CD4-positive, alpha-beta T cell treated with Interferon gamma for 1 hour (primary cell): ENCODE measurements around the gene BABAM2.
A peak's percentile ranks its signal among the peaks of the same experiment; 100 is the strongest.
"Not testable (repeated sequence)": the region's sequence is repeated elsewhere in the genome, so short reads cannot be mapped to it uniquely, and the experiment has no call there.

Experiments
- DNase-seq: peaks from one replicate; pipeline ENCODE4 v3.0.0-alpha.2; 2020

BABAM2 gene

GRCh38 chr2:27881815-27882583 is 8.5 kb upstream of the BABAM2 start:
- not testable (repeated sequence) for DNase-seq

DNA sequence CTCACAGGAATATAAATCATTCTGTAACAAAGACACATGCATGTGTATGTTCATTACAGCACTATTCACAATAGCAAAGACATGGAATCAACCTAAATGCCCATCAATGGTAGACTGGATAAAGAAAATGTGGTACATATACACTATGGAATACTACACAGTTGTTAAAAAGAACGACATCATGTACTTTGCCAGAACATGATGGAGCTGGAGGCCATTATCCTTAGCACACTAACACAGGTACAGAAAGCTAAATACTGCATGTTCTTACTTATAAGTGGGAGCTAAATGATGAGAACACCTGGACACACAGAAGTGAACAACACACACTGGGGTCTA is 8.0 kb upstream of the BABAM2 start:
- not testable (repeated sequence) for DNase-seq

DNA sequence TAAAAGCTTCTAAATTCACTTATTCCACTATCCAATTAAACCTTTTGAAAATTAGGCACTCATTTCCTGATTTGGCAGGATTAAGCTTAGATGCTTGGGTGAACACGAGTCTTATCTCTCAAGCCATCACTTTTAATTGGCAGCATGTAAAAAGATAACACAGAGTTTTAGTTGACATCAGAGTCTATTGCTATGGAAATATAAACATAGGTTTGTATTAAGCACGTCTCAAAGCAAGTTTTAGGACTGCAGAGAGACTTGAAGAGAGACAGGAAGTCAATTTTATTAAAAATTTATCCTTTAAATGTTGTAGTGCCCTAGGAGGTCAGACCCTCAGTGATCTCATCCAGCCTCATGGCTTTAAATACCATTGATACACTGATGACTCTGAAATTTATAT is 5.9 kb upstream of the BABAM2 start:
- DNase-seq: no peak

GRCh38 chr2:27885234-27885633 is 5.3 kb upstream of the BABAM2 start:
- no peak for DNase-seq

DNA sequence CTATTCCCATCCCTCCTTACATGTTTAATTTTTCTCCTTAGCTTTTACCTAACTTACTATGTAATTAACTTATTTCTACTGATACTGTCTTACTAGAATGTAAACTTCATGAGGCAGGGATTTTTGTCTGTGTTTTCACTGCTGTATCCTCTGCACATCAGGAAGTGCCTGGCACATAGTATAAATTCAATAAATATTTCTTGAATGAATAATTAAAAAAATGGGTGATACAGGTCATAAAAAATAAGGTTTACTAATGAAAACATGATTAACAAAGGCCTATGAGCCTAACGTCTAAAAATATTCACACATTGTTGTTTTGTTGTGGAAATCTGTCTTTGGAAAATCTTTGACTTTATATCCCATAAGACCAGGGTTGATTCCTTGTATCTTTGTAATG is 4.9 kb upstream of the BABAM2 start:
- no peak for DNase-seq

DNA sequence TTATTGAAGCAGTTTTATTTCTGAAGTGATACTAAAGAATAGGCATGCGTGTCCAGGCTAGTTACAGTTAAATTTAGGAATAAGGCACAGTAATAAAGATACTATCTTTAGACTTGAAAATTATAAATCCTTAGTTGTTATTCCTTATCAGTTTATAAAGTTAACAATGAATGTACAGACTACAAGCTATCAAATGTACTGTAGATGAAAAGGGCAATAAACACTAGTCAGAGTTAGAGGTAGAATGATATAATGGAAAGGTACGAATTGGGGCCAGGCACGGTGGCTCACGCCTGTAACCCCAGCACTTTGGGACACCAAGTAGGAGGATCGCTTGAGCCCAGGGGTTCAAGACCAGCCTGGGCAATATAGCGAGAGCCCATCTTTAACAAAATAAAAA is 4.2 kb upstream of the BABAM2 start:
- no peak for DNase-seq

DNA sequence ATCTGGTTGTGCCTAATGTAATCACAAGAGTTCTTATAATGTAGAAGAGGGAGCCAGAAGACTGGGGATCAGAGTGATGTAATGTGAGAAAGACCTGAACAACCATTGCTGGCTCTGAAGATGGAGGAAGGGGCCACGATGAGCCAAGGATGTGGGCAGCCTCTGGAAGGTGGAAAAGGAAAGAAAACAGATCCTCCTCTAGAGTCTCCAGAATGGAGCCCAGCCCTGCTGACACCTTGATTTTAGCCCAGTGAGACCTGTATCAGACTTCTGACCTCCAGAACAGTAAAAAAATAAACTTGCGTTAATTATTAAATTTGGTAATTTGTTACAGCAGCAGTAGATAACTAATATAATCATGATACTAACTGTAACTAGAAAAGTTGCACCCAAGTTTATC is 3.4 kb upstream of the BABAM2 start:
- no peak for DNase-seq

- no peak for DNase-seq
These were observed 2.7 kb upstream of the BABAM2 start for GRCh38 chr2:27887830-27888229.

DNA sequence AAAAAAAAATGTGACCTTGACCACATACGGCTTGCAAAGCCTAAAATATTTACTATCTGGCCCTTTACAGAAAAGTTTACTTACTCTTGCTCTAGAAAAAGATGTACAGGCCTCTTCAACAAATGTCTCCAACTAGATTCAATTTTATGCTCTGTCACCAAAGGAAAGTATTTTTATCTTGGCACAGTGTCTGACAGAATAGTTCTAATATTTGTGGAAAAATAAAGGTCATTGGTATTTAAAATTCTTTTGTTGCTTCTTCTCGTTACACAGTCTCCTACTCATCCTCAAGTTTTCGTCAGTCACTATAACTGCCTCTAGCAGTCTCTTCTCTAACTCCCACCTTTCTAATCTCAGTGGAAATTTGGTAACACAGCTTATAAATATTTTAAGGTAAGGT is 1.7 kb upstream of the BABAM2 start:
- no peak for DNase-seq

GRCh38 chr2:27889774-27890145 is 769 bp upstream of the BABAM2 start:
- DNase-seq: no peak

GRCh38 chr2:27890924-27891672 is 569 bp downstream of the BABAM2 start:
- peak; percentile 96 for DNase-seq

GRCh38 chr2:27891673-27892105 is 1.2 kb downstream of the BABAM2 start:
- no peak for DNase-seq

DNA sequence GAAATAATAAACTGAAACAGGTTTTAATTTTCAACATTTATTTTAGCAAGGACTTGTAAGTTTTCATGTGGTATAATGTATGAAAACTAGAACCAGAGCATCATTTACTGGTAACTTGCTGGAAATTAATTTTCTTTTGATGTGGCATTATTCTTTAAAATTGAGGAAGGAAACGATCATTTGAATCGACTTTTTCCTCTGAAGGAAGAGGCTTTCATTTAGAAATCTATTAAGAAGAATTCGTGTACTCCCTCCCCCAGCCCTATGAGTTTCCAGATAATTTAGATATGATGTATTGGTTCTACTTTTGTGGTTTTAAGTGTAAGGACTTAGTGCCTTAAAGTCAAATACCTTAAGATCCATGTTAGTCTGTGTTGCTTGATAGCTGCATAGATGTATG is 2.5 kb downstream of the BABAM2 start:
- no peak for DNase-seq

- no peak for DNase-seq
These were observed 7.2 kb downstream of the BABAM2 start for GRCh38 chr2:27897717-27898116.

- no peak for DNase-seq
These were observed 10.7 kb downstream of the BABAM2 start for GRCh38 chr2:27901234-27901633.

- DNase-seq: no peak
These were observed 11.6 kb downstream of the BABAM2 start for GRCh38 chr2:27902098-27902497.

DNA sequence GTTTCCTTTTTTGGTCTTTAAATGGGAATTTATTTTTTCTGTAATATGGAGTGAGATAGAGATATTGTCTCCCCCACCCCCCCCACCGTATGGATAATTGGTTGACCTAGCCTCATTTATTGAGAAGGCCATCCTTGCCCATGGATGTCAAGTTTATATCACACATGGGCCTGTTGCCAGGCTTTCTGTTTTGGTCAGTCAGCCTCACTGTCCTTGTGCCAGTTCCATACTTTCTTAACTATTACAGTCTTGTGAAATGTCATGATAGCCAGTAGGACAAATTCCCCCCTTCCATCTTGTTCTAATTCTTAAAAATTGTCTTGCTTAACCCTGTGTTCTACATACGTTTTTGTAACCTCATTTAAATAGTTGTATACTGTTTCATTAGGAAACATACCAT is 12.5 kb downstream of the BABAM2 start:
- no peak for DNase-seq

GRCh38 chr2:27903649-27904404 is 13.3 kb downstream of the BABAM2 start:
- no peak for DNase-seq

- DNase-seq: no peak
These were observed 13.8 kb downstream of the BABAM2 start for GRCh38 chr2:27904405-27904665.

- no peak for DNase-seq
These were observed 15.5 kb downstream of the BABAM2 start for GRCh38 chr2:27906074-27906473.

DNA sequence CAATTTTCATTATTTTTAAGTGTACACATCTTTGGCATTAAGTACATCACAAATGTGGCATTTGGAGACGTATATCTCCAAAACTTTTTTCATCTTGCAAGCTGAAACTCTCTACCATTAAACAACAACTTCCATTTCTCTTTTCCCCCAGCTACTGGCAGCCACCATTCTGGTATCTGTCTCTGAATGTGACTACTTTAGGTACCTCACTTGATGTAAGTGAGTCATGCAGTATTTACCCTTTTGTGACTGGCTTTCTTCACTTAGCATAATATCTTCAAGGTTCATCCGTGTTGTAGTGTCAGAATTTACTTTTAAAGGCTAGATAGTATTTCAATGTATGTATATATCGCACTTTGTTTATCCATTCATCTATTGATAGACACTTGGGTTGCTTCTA is 17.0 kb downstream of the BABAM2 start:
- no peak for DNase-seq

- no peak for DNase-seq
These were observed 19.4 kb downstream of the BABAM2 start for GRCh38 chr2:27909901-27910300.

GRCh38 chr2:27911458-27912210 is 21.1 kb downstream of the BABAM2 start:
- no peak for DNase-seq
